GM15510 (cell line): ENCODE data around the gene PMCH.

Experiments used
- POLR2A ChIP-seq: IDR thresholded peaks from 3 replicates; pipeline ENCODE4 v1.6.1; 2011; ENCODE audit warnings: borderline replicate concordance; ENCODE audit not compliant: insufficient read length; ENCODE audit errors: extremely low read depth

Gene PMCH, protein sequence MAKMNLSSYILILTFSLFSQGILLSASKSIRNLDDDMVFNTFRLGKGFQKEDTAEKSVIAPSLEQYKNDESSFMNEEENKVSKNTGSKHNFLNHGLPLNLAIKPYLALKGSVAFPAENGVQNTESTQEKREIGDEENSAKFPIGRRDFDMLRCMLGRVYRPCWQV

DNA sequence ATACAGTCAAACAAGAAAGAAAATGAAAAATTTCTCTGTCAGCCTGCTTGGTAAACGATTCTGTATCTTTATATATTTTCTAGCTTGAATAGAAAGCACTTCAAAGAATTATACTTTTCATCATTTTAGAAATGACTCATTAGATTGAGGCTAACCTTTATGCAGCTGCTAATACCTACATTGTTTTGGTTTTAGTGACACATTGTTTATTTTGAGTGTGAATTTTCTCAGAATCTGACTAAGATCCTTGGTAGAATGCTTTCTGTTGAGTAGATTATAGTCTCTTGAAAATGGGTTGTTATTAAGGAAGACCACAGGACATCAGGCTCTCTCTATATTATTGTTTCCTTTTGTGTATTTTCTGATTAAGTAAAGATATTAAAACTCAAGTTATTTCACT is at the start of gene PMCH:
PMCH (minus strand) TSS at position 45 of the 400 bp plus-strand sequence. CDS start 63 bp downstream, outside the sequence.
- TF ChIP-seq POLR2A: no peak

DNA sequence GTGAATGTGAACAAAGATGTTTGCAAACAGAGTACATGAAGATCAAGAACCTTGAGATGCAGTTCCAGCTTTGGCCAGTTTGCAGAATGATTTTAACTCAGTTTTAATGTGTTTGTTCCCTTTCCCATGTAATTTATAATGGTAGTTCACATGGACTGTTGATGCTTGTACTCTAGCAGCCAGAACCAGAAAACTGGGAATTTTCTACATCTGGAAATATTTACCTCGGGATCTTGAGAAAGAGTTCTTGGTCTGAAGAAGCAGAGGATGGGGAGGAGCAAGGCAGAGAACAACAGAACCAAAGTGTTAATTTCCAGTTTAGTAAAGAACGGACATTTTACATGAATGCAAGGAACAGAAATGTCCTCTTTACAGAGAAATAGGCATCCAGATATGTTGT is 37.0 kb upstream of the PMCH start:
- no peak for TF ChIP-seq POLR2A

- TF ChIP-seq POLR2A: no peak
Measured at GRCh38 chr12:102232446-102232845, 34.8 kb upstream of the PMCH start.

DNA sequence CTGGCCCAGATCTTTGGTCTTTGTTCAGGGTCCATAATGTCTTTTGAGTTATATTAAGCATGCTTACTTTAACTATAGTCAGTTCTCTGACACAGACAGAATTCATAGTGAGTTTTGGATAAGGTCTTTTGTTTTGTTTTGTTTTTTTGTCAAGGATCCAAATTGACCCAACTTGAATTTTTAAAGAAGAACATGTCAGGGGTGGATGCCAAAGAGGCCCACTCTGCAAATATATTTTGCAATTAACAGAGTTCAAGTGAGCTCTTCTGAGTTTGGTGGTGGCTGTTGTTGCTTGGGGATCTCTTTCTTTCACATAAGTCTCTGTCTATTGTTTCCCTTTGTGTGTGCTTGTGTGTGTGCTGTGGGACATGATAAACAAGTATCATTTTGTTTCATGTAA is 34.4 kb upstream of the PMCH start:
- no peak for TF ChIP-seq POLR2A

DNA sequence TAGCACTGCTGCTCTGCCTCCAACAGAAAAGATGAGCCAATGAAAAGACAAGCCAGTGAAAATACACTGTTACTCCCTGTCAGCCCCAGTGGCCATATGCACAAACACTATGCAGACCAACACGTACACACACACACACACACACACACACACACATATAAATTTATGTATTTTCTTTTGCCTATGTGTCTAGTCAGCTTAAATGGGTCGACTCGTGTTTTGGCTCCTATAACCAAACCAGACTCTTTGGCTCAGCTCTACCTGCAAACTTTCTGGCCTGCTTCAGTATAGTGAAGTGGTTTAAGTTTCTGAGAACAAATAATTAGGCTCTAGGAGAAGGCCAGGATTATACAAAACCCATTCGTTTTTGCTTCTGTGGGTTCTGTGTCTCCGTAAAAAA is 30.3 kb upstream of the PMCH start:
- no peak for TF ChIP-seq POLR2A

DNA sequence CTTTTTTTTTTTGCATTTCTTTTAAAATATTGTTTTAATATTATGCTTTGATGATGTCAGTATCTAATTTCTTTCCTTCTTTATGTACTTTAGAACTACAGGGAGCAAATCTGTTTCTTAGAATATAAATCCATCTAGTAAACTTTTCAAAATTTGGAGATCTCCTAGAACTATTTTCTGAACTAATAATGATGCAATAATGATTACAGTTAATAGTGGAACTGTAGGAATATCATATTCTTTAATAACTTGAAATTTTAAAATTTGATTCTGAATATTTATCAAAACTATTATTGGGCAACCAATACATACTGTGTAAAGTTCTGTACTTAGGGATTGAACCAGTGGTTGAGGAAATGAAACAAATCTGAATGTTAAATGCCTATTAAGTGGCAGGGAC is 23.1 kb upstream of the PMCH start:
- TF ChIP-seq POLR2A: no peak

GRCh38 chr12:102215992-102216691 is 18.5 kb upstream of the PMCH start:
- TF ChIP-seq POLR2A: no peak

- TF ChIP-seq POLR2A: no peak
Measured at GRCh38 chr12:102204025-102204424, 6.4 kb upstream of the PMCH start.

GRCh38 chr12:102202556-102202955 is 4.9 kb upstream of the PMCH start:
- TF ChIP-seq POLR2A: no peak

GRCh38 chr12:102201436-102202061 is 3.9 kb upstream of the PMCH start:
- no peak for TF ChIP-seq POLR2A

GRCh38 chr12:102195826-102196225 is 1.8 kb downstream of the PMCH start:
- no peak for TF ChIP-seq POLR2A

DNA sequence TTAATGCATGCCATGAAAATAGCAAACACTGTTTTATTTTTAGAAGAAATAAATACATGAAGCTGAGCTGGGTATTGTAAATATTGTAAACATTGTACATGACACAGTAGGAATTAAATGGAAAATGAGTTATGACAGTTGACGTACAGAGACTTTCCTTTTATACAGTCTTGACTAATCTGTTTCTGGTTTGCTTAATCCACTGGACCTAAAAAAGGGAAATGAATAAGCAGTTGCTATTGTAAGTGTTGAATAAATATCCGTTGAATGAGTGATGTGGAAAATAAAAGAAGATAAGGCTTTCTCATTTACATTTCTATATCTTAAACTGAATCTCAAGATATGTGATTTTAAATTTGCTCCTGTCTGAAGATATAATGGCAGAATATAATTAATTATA is 15.0 kb downstream of the PMCH start:
- no peak for TF ChIP-seq POLR2A

DNA sequence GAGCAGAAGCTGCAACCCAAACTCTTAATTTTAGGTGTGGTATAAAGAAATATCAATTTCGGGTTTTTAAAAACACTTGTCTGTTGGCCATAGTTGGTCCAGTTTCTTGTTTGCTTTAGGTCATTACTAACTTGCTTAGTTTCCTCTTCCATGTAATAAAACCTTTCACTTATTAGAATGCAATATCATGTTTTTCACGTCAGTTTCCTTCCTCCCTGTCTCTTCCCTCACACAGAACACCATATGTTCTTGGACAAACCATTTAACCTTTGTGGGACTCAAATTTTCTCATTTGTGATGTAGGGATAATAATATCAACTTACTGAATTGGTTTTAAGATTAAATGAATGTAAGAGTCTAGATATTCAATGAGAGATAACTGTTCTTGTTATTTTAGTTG is 22.9 kb downstream of the PMCH start:
- no peak for TF ChIP-seq POLR2A

- TF ChIP-seq POLR2A: no peak
Measured at GRCh38 chr12:102174117-102174516, 23.5 kb downstream of the PMCH start.

DNA sequence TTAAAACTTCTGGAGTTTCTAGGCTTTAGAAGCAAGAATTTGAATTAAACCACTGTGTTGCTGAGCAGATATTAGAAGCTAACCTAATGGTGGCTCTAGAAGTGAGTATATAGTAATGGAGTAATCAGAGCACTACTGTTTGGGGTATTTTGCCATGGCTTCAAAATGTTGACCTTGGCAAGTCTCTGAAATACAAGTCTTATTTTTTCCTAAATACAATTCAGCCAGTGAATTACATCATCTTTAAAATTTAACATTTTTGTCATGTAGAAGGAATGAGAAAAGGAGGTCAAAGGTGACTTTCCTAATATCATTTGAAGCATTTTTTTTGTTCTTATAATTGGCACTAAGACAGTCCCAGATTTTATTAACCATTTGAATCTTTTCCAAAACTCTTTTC is 25.2 kb downstream of the PMCH start:
- TF ChIP-seq POLR2A: no peak

DNA sequence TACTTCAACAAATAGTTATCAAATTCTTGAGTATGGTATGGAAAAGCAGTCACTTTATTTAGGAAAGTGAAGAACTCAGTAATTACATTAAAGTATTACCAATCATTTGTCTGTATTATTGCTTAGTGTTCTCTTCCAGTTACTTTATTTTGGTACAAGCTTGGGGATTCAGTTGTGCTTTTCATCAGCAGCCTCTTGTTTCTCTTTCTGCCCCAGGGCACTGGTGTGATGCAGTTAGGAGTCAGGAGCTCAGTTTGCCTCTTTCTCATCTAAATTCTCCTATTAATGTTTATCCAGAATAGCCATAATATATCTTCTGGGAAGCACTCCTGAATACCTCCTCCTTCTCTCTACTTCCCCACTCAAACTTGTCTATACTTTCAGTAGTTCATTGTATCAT is 25.7 kb downstream of the PMCH start:
- no peak for TF ChIP-seq POLR2A

DNA sequence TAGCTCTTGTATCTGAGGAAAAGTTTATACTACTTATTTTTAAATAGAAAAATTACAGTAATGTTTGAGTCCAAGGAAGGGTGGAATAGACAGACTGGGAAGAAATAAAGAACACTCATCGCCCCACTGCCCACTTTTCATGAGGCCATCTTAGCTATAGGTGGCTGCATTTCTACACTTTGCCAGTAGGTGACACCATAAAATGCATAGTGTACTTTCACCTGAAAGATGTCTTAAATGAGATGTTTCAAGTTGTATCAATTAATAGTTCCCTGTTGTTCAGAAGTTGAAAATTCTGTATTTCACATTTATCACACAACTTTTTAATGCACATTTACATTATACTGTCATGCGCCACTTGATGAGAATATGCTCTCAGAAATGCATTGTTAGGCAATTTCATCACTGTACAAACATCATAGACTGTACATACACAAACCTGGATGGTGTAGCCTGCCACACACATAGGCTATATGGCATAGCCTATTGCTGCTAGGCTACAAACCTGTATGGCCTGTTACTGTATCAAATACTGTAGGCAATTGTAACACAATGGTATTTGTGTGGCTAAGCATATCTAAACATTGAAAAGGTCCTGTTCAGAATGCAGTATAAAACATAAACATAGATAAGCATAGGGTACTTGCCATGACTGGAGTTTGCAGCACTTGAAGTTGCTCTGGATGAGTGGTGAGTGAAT is 27.6 kb downstream of the PMCH start:
- TF ChIP-seq POLR2A: no peak
